Heart right ventricle (tissue), 16 donors: ENCODE data around the gene HNMT. TPM values are rescaled to one million over a fixed set of nuclear protein-coding genes. Genes with fewer than 3 reads are reported as not detected.
"Not testable (repeated sequence)": the region's sequence is repeated elsewhere in the genome, so short reads cannot be mapped to it uniquely, and the experiment has no call there.

Experiments
- ATAC-seq, 8 donors: fragments of 200-7000 bp; cut with Tn5 transposase; one replicate each; pipeline ENCODE4 v1.9.1; 2020; ENCODE audit warnings: mild to moderate bottlenecking in 8 of 8, moderate library complexity in 8 of 8, moderate number of reproducible peaks in 1 of 8
- DNase-seq, 2 donors: peaks; one replicate each; pipeline ENCODE4 v3.0.0-alpha.2; 2020
- H3K27ac ChIP-seq, 10 donors: fragments of 200-600 bp; sonication (generic) in 2 of 10; one replicate each; pipeline versions ENCODE4 v1.5.0 to v1.8.0; 2020 to 2022; ENCODE audit warnings: mild to moderate bottlenecking in 3 of 10
- H3K27me3 ChIP-seq, 7 donors: fragments of 200-600 bp; one replicate each; pipeline ENCODE4 v1.8.0; 2021 to 2022; ENCODE audit warnings: mild to moderate bottlenecking in 2 of 7
- H3K36me3 ChIP-seq, 9 donors: fragments of 200-600 bp; sonication (generic) in 1 of 9; one replicate each; pipeline versions ENCODE4 v1.5.0 to v1.8.0; 2020 to 2022; ENCODE audit warnings: mild to moderate bottlenecking in 2 of 9
- H3K4me1 ChIP-seq, 9 donors: fragments of 200-600 bp; sonication (generic) in 1 of 9; one replicate each; pipeline versions ENCODE4 v1.5.0 to v1.8.0; 2020 to 2022; ENCODE audit warnings: mild to moderate bottlenecking in 4 of 9
- H3K4me3 ChIP-seq, 10 donors: fragments of 200-600 bp; sonication (generic) in 2 of 10; one replicate each; pipeline versions ENCODE4 v1.5.0 to v1.8.0; 2020 to 2022; ENCODE audit warnings: mild to moderate bottlenecking in 7 of 10, moderate library complexity in 2 of 10
- H3K9me3 ChIP-seq, 11 donors: fragments of 200-600 bp in 10 of 11; sonication (generic) in 2 of 11; one replicate each; pipeline versions ENCODE4 v1.5.0 to v1.8.0; 2013 to 2022; ENCODE audit warnings: mild to moderate bottlenecking in 2 of 11, control low read depth in 1 of 11, moderate library complexity in 1 of 11
- CTCF ChIP-seq, 9 donors: fragments of 200-600 bp; sonication (generic) in 2 of 9; IDR thresholded peaks; one replicate each; pipeline versions ENCODE4 v1.5.0 to v1.8.0; 2021 to 2022; ENCODE audit warnings: antibody characterized with exemption in 9 of 9, mild to moderate bottlenecking in 5 of 9, moderate library complexity in 1 of 9
- WGBS, 2 donors: extraction: QIAGEN DNeasy Blood & Tissue Kit; methylation state at CpG; one replicate each; pipeline ENCODE4 v1.1.7; 2013; ENCODE audit warnings: inconsistent platforms in 1 of 2; 5-methylcytosine and 5-hydroxymethylcytosine counted together
- intact Hi-C, 10 donors: fragments of 100-400 bp; cut with DNase I; formaldehyde crosslinking; loops; one replicate each; pipeline versions ENCODE4 v1.11.1 to v1.14.2; 2022
- polyA plus RNA-seq, 2 donors: library from polyadenylated mRNA; stranded (reverse); fragments of 200-250 nt; gene quantifications; one replicate each; pipeline ENCODE4 v1.2.3, GENCODE V29; 2013
- total RNA-seq, 10 donors: library from RNA; stranded (reverse); fragmentation: NEBNext Ultra II Directional in 3 of 10; extraction: Animal tissue kit (Norgen Biotek cat#: 25700) in 3 of 10; gene quantifications; one replicate each; pipeline versions ENCODE4 v1.2.1 to v1.2.4, GENCODE V29; 2021 to 2023
- donor health status: Arrhythmogenic right ventricular cardiomyopathy.
- donor health status: ischemic (EF 13 %, LVEDD 7.1; RV severe dilation, severe dysfunction).
- donor health status: healthy with polysubstance abuse.
- donor health status: DM: no; HTN: yes; CAD: no.
- donor health status: DM: no; HTN: no; CAD: no.
- donor health status: ischemic (EF 25% LVEDD 6.9; RV normal size, moderate dysfunction).
- donor health status: ischemic (EF 25% LVEDD 5.7; RV mildly dilated, moderate dysfunction).
- donor health status: healthy.
- donor health status: DM: yes; HTN: yes; CAD: no.
- donor health status: Ischemic cardiomyopathy.
- donor health status: ischemic (EF 35%, LVEDD 5.7; RV mildly dilated, moderate dysfunction).
- donor health status: nonischemic (EF 11% LVEDD 7.7; RV severe dilation, severe dysfunction).
- donor health status: DM: yes; HTN: yes; CAD: no.
- donor health status: PGD.
- donor health status: ischemic (EF 29% LVEDD 5.4; RV normal size, mild dysfunction).
- donor health status: nonischemic (EF 23%, LVEDD 6.1; RV moderate dilation, normal function).

Gene HNMT
- total and polyA plus RNA-seq, 12 donors, result 7.2 to 24.9 (median 10.6) TPM

- no peak for TF ChIP-seq CTCF (IDR thresholded peaks at IDR 0.05)
- Histone ChIP-seq H3K27ac (no peak overlapping the region), H3K9me3 (peaks cover 0 to 33% (median 0%) of the 10 kb centered on the region in 11 donors), H3K4me1 (no peaks in the 10 kb centered on the region), H3K4me3 (no peak overlapping the region), H3K36me3 (peaks cover 0 to 42% (median 5%) of the 10 kb centered on the region in 9 donors), H3K27me3 (no peaks in the 10 kb centered on the region)
- DNase-seq (no peak), ATAC-seq (no peak)
- intact Hi-C loops, result no loop called here
Observed at GRCh38 chr2:137991078-137991477, 26.8 kb downstream of the HNMT start.

GRCh38 chr2:137992039-137992646 is 27.9 kb downstream of the HNMT start:
- intact Hi-C loops, result no loop called here
- no peak for TF ChIP-seq CTCF (IDR thresholded peaks at IDR 0.05)
- H3K4me3 ChIP-seq, result no peak overlapping the region
- ATAC-seq, result no peak
- H3K27ac ChIP-seq, result no peak overlapping the region
- WGBS, 2 donors, result 94 to 95% methylated on average over 6 of the region's 6 CpGs
- H3K9me3 ChIP-seq, result peaks cover 0 to 39% (median 0%) of the 10 kb centered on the region in 11 donors
- no peak for DNase-seq
- no peaks in the 10 kb centered on the region for H3K27me3 ChIP-seq
- no peaks in the 10 kb centered on the region for H3K4me1 ChIP-seq
- peaks cover 0 to 42% (median 5%) of the 10 kb centered on the region in 9 donors for H3K36me3 ChIP-seq

- H3K4me3 ChIP-seq, ATAC-seq, H3K27ac ChIP-seq, intact Hi-C loops, DNase-seq, H3K27me3 ChIP-seq, H3K4me1 ChIP-seq: not testable (repeated sequence)
- WGBS, 2 donors, result 83 to 97% methylated on average over 1 of the region's 1 CpG
- H3K36me3 ChIP-seq, result peaks cover 0 to 36% (median 5%) of the 10 kb centered on the region in 9 donors
- H3K9me3 ChIP-seq, result peaks cover 0 to 39% (median 0%) of the 10 kb centered on the region in 11 donors
Observed at GRCh38 chr2:137993715-137994476, 29.6 kb downstream of the HNMT start.

- ATAC-seq, H3K4me3 ChIP-seq, H3K4me1 ChIP-seq, DNase-seq, intact Hi-C loops, H3K27ac ChIP-seq, H3K27me3 ChIP-seq: not testable (repeated sequence)
- 85% methylated on average over 2 of the region's 2 CpGs for WGBS, 2 donors
- peaks cover 0 to 39% (median 0%) of the 10 kb centered on the region in 11 donors for H3K9me3 ChIP-seq
- H3K36me3 ChIP-seq, result peaks cover 0 to 21% (median 5%) of the 10 kb centered on the region in 9 donors
Observed at GRCh38 chr2:137995368-137995767, 31.1 kb downstream of the HNMT start.

- H3K4me1 ChIP-seq, ATAC-seq, DNase-seq, H3K27ac ChIP-seq, H3K4me3 ChIP-seq, H3K27me3 ChIP-seq, intact Hi-C loops: not testable (repeated sequence)
- Histone ChIP-seq H3K36me3 (peaks cover 0 to 19% (median 5%) of the 10 kb centered on the region in 9 donors), H3K9me3 (peaks cover 0 to 39% (median 0%) of the 10 kb centered on the region in 11 donors)
Observed at GRCh38 chr2:137996158-137996557, 31.9 kb downstream of the HNMT start.

GRCh38 chr2:137997733-137998132 is 33.5 kb downstream of the HNMT start:
- 91 to 97% methylated on average over 4 of the region's 4 CpGs for WGBS, 2 donors
- no peak for ATAC-seq

More at GRCh38 chr2:137997733-137998132, 33.5 kb downstream of the HNMT start:
- DNase-seq, result no peak
- H3K27me3 ChIP-seq, result no peaks in the 10 kb centered on the region
- H3K4me3 ChIP-seq, result no peak overlapping the region
- peaks cover 0 to 32% (median 0%) of the 10 kb centered on the region in 11 donors for H3K9me3 ChIP-seq
- intact Hi-C loops, result no loop called here
- no peaks in the 10 kb centered on the region for H3K4me1 ChIP-seq
- H3K27ac ChIP-seq, result no peak overlapping the region
- H3K36me3 ChIP-seq, result peaks cover 0 to 22% (median 0%) of the 10 kb centered on the region in 9 donors
- TF ChIP-seq CTCF (IDR thresholded peaks at IDR 0.05), result no peak
